GM19395 (cell line): ENCODE measurements around the gene BCAN.
"Not testable (repeated sequence)": the region's sequence is repeated elsewhere in the genome, so short reads cannot be mapped to it uniquely, and the experiment has no call there.

Experiments
- ATAC-seq: cut with Tn5 transposase; IDR thresholded peaks from one replicate; pipeline ENCODE4 v1.9.1; 2021; ENCODE audit warnings: mild to moderate bottlenecking, moderate library complexity; ENCODE audit not compliant: unreplicated experiment

The BCAN gene, protein sequence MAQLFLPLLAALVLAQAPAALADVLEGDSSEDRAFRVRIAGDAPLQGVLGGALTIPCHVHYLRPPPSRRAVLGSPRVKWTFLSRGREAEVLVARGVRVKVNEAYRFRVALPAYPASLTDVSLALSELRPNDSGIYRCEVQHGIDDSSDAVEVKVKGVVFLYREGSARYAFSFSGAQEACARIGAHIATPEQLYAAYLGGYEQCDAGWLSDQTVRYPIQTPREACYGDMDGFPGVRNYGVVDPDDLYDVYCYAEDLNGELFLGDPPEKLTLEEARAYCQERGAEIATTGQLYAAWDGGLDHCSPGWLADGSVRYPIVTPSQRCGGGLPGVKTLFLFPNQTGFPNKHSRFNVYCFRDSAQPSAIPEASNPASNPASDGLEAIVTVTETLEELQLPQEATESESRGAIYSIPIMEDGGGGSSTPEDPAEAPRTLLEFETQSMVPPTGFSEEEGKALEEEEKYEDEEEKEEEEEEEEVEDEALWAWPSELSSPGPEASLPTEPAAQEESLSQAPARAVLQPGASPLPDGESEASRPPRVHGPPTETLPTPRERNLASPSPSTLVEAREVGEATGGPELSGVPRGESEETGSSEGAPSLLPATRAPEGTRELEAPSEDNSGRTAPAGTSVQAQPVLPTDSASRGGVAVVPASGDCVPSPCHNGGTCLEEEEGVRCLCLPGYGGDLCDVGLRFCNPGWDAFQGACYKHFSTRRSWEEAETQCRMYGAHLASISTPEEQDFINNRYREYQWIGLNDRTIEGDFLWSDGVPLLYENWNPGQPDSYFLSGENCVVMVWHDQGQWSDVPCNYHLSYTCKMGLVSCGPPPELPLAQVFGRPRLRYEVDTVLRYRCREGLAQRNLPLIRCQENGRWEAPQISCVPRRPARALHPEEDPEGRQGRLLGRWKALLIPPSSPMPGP

DNA sequence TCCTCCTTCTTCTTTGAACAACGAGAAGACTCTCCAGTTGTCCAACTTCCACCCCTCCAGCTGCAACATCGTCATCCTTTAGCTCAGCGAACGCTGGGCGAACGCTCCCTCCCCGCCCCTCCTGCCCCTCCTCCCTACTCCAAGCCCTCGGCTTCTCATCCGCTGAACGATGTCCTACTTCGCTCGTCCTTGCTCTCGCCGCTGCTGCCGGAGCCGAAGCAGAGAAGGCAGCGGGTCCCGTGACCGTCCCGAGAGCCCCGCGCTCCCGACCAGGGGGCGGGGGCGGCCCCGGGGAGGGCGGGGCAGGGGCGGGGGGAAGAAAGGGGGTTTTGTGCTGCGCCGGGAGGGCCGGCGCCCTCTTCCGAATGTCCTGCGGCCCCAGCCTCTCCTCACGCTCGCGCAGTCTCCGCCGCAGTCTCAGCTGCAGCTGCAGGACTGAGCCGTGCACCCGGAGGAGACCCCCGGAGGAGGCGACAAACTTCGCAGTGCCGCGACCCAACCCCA, at the start of gene BCAN:
BCAN (plus strand) TSS at position 357 of the 504 bp plus-strand sequence. CDS start 3,938 bp downstream, outside the sequence.
- no peak for ATAC-seq

DNA sequence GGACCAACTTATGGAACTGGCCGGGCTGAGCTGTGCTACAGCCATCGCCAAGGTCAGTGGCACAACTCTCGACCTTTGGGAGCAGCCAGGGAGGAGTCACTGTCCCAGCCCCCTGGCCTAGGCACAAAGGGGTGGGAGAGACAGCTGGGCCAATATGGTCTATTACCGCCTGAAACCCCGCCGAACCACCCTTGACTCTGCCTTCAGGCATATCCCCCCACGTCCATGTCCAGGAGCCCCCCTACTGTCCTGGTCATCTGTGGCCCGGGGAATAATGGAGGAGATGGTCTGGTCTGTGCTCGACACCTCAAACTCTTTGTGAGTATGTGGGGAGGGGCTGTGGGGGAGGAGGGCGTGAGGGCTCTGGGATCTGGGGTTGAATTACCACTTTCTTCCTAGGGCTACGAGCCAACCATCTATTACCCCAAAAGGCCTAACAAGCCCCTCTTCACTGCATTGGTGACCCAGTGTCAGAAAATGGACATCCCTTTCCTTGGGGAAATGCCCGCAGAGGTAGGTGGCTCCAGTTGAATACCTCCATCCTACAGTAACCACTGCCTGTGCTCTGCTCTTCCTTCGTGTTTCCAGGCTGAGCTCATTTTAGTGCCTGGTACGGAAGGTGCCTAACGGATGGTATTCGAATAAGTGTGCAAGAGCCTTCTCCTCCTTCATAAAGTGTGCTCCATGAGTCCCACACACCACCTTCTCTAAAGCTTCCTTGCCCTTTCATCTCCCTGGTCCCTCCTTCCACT, 49.6 kb upstream of the BCAN start:
- ATAC-seq = no peak

- ATAC-seq = no peak
Measured at GRCh38 chr1:156592910-156593660, 48.8 kb upstream of the BCAN start.

DNA sequence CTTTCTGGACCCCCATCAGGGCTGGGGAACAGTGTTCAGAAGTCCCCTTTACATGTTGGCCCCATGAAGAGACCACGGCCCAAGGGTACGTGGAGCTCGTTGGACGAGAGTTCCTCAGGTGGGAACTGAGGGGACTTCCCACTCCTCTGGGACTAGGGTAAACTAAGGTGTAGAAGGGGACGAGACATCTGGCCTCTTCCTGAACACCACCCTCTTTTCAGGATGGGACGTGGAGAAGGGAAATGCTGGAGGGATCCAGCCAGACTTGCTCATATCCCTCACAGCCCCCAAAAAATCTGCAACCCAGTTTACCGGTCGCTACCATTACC, 48.3 kb upstream of the BCAN start:
- no peak for ATAC-seq

- no peak for ATAC-seq
Measured at GRCh38 chr1:156594190-156594589, 47.7 kb upstream of the BCAN start.

DNA sequence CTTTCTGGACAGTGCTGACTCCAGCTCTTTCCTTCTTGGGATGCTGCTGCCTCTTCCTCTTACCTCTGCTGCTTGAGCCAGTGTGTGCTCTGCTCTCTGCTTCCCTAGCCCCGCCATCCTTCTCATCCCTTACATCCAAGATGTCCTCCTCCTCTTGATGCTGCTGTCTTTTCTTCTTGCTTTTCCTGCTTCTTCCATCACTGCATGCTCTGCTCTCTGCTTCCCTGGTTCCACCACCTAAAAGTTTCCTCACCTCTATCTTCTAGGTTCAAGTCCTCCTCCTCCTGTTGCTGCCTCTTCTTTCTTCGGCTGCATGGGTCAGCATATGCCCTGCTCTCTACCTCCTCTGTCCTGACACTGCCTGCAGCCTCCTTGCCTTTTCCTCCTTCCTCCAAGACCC, 46.9 kb upstream of the BCAN start:
- ATAC-seq = no peak

DNA sequence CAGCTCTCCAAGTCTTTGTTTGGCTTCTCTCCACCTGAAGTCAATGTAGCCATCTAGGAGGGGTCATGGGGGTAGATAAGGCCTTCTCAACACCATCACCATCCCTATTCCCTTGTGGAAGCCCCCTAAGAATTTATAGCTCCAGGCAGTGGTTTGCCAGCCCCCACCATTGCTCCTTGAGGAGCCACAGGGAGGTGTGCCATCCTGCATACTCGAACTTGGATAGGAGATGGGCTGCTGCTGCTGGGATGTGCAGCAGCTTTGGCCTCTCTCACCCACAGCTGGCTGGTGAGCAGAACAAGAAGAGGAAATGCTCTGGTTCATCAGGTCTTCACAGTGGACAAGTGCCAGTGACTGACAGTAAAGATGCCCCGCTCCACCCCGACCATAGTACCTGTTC, 45.5 kb upstream of the BCAN start:
- ATAC-seq = no peak

DNA sequence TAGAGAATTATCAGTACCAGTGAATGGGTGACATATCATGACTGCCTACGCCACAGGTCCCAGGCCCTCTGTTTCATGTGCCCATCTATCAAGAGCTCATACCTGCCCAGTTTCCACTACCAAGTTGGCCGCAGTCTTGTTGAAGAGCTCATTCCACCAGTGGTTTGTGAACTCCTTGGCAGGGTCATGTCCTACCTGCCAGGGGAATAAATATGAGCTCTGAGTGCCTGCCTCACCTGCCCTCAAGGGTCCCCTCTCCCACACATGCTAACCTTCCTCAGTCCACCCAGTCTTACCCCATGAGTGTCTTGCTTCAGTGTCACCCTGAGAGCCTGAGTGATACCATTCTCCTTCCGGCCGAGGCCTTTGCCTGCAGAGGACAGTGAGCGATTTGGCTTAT, 43.8 kb upstream of the BCAN start:
- ATAC-seq = no peak

DNA sequence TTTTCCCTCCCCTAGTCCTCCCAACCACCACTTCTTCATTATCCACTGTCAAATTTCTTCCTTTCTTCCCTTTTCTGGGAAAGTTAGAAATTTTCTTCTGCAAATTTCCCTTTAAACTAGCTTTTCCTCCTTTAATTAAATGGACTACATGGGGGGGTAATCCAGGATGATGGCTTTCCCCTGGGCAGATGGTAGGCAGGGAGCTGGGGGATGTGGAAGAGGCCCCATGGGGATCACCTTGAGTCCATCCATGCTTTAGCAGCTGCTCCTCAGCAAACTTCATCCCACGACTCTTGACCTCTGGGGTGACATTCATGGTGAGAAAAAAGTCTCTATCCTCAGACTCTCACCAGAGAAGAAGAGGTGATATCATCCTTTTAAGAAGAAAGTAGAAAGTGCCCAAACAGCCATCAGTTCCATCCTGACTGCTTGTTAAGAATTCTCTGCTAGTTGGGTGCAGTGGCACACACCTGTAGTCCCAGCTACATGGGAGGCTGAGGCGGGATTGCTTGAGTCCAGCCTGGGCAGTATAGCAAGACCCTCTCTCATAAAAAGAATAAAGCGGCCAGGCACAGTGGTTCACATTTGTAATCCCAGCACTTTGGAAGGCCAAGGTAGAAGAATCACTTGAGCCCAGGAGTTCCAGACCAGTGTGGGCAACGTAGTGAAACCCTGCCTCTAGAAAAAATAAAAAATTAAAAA, 43.0 kb upstream of the BCAN start:
- no peak for ATAC-seq

- no peak for ATAC-seq
Measured at GRCh38 chr1:156599811-156600210, 42.1 kb upstream of the BCAN start.

DNA sequence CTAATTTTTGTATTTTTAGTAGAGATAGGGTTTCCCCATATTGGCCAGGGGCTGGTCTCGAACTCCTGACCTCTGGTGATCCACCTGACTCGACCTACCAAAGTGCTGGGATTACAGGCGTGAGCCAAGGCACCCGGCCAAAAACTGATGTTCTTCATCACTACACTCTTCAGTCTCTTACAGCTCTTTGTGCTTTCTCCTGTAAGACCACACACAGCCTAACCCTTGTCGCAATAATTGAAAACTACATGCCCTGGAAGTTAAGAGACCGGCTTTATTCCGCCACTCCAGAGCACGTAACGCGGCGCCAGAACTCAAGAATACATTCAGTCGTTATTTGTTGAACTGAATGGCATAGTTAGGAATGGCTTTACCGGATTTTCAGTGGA, 41.2 kb upstream of the BCAN start:
- ATAC-seq = no peak

GRCh38 chr1:156601122-156601830, 40.6 kb upstream of the BCAN start, which contains the start of gene GPATCH4:
GPATCH4 (minus strand) TSS chr1:156601479.
- ATAC-seq = peak; percentile 66

GRCh38 chr1:156601892-156602291, 40.0 kb upstream of the BCAN start:
- ATAC-seq = peak; percentile 21

GRCh38 chr1:156602557-156602993, 39.3 kb upstream of the BCAN start:
- no peak for ATAC-seq

DNA sequence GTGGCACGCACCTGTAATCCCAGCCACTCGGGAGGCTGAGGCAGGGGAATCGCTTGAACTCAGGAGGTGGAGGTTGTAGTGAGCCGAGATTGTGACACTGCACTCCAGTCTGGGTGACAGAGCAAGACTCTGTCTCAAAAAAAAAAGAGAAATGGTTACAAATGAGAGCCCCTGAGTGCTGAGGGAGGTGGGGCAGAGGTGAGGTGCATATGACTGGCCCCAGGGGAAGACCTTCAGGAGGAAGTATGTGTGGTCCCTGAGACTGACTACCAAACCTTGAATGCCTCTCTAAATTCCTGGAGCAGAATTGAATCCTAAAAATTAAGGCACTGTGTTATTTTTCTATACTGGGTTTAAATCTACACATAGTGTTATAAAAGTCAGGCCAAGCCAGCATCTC, 34.6 kb upstream of the BCAN start:
- ATAC-seq = not testable (repeated sequence)

DNA sequence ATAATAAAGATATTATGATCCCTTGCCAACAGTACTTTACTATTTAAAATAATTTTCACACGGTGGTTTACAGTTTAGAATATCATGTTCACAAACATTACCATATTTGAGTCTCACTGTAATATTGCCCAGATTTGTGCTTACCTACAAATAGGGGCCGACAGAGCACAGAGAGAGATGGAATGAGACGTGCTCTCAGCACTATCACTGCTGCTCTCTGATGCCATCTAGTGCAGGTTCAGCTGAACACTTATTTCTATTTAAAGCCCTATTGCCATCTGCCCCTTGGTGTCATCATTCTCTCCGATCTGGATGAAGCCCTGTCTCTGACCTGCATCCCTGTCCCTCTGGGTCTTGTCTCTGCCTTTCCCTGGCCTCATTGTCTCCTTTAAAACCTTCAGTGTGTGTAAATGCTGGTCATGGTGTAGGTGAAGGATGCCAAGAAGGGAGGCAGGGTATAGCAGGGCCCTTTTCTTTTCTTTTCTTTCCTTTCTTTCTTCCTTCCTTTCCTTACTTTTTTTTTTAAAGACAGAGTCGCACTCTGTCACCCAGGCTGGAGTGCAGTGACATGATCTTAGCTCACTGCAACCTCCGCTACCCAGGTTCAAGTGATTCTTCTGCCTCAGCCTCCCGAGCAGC, 33.8 kb upstream of the BCAN start:
- ATAC-seq = no peak

- ATAC-seq = no peak
Measured at GRCh38 chr1:156608981-156609380, 32.9 kb upstream of the BCAN start.

GRCh38 chr1:156610072-156610471, 31.8 kb upstream of the BCAN start:
- not testable (repeated sequence) for ATAC-seq

DNA sequence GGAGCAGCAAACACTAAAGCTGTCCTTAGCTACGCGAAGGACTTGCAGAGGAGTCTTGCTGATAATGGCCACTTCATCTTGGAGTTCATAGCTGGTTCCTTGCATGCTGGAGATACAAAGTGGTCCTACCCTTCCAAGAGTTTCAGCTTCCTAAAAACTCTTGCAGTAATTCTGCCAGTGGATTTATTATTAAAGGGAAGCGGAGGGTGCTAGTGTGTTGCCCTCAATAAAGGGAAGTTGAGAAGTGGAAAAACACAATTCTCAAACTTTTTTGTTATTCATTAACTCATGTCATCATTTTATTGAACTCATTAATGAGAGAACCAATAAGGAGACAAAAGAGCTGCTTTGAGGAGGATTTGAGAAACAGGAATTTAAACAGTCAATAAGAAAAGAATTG, 29.3 kb upstream of the BCAN start:
- ATAC-seq = no peak
